HCT116 (cell line): ENCODE measurements around the gene PSMB9. TPM values are rescaled to one million over a fixed set of nuclear protein-coding genes. Genes with fewer than 3 reads are reported as not detected.

ENCODE experiments used
- ATAC-seq: fragments of 200-7000 bp; cut with Tn5 transposase; 2 replicates; pipeline ENCODE4 v1.9.1; 2020; ENCODE audit warnings: mild to moderate bottlenecking, moderate library complexity
- BruUV-seq: library from RNA; stranded (reverse); fragments of 400-500 nt; replicated peaks from 2 replicates; lab custom pipeline; 2021; lab: Mats Ljungman, UMichigan
- CTCF ChIA-PET: fragments of 300-600 bp; sonication (Branson Sonifier 250); formaldehyde crosslinking; loops from one replicate; lab custom pipeline; 2021; ENCODE audit warnings: antibody characterized with exemption; lab: Charles Lee
- POLR2A ChIA-PET: fragments of 300-600, 350-600 bp; sonication (Branson Sonifier 250); formaldehyde crosslinking; loops from one replicate; lab custom pipeline; 2021; ENCODE audit warnings: antibody characterized with exemption; lab: Charles Lee
- RAD21 ChIA-PET, 2 experiments: fragments of 300-600 bp; sonication (Branson Sonifier 250); formaldehyde crosslinking; loops; one replicate each; lab custom pipeline; 2023; ENCODE audit warnings: low total read pairs in 2 of 2; ENCODE audit not compliant: uncharacterized antibody in 2 of 2, unreplicated experiment in 2 of 2, low non-redundant PET in 1 of 2; lab: Charles Lee
- DNase-seq: peaks from one replicate; pipeline ENCODE4 v3.0.0-alpha.2; 2010; ENCODE audit warnings: low read depth, low spot score
- H2AFZ ChIP-seq: fragments of 200-600 bp; shearing (Covaris generic), sonication (generic); 2 replicates; pipeline ENCODE4 v1.6.1; 2017; ENCODE audit warnings: low read depth, mixed run types, mixed read lengths, antibody characterized with exemption, low read length; ENCODE audit not compliant: poor library complexity, severe bottlenecking
- H3K27ac ChIP-seq: 2 replicates; pipeline ENCODE4 v1.5.1; 2012; ENCODE audit warnings: low read depth, low read length
- H3K27me3 ChIP-seq: fragments of 200-600 bp; sonication (generic); 2 replicates; pipeline ENCODE4 v1.6.1; 2016; ENCODE audit warnings: mixed run types, low read length, mixed read lengths; ENCODE audit not compliant: insufficient read depth
- H3K36me3 ChIP-seq, 2 experiments: fragments of 200-500 bp in 1 of 2; fragments of 200-600 bp in 1 of 2; sonication (Bioruptor generic) in 1 of 2; sonication (generic) in 1 of 2; 2 replicates each; pipeline versions ENCODE4 v1.5.1 to v1.6.1; 2014 to 2016; ENCODE audit warnings: low read length in 2 of 2, inconsistent platforms in 1 of 2, mixed read lengths in 1 of 2, mixed run types in 1 of 2; ENCODE audit not compliant: insufficient read depth in 2 of 2, control insufficient read depth in 1 of 2
- H3K4me1 ChIP-seq, 2 experiments: fragments of 200-600 bp in 1 of 2; sonication (generic) in 1 of 2; 2 replicates each; pipeline versions ENCODE4 v1.5.1 to v1.6.1; 2012 to 2017; ENCODE audit warnings: low read length in 2 of 2, inconsistent platforms in 1 of 2, mild to moderate bottlenecking in 1 of 2, mixed read lengths in 1 of 2, mixed run types in 1 of 2, moderate library complexity in 1 of 2; ENCODE audit not compliant: insufficient read depth in 2 of 2, control insufficient read depth in 1 of 2
- H3K4me2 ChIP-seq: fragments of 200-600 bp; sonication (generic); 2 replicates; pipeline ENCODE4 v1.6.1; 2017; ENCODE audit warnings: mixed run types, low read length, mixed read lengths
- H3K4me3 ChIP-seq, 2 experiments: fragments of 200-600 bp in 1 of 2; sonication (generic) in 1 of 2; replicated peaks in 1 of 2; 2 replicates each; pipeline ENCODE4 v1.5.1; 2011 to 2016; ENCODE audit warnings: low read length in 2 of 2, control low read depth in 1 of 2, low read depth in 1 of 2, mild to moderate bottlenecking in 1 of 2, mixed read lengths in 1 of 2, mixed run types in 1 of 2
- H3K79me2 ChIP-seq: fragments of 200-600 bp; sonication (generic); 2 replicates; pipeline ENCODE4 v1.6.1; 2017; ENCODE audit warnings: mild to moderate bottlenecking, mixed run types, low read length, moderate library complexity, mixed read lengths; ENCODE audit not compliant: insufficient read depth
- H3K9ac ChIP-seq: fragments of 200-600 bp; sonication (generic); 2 replicates; pipeline ENCODE4 v1.6.1; 2016; ENCODE audit warnings: low read length, mixed read lengths
- H3K9me2 ChIP-seq: fragments of 200-600 bp; sonication (generic), shearing (Covaris generic); 2 replicates; pipeline ENCODE4 v1.6.1; 2017; ENCODE audit warnings: mixed run types, mild to moderate bottlenecking, moderate library complexity; ENCODE audit not compliant: insufficient read depth
- H3K9me3 ChIP-seq, 2 experiments: fragments of 200-500 bp in 1 of 2; fragments of 200-600 bp in 1 of 2; sonication (Bioruptor generic) in 1 of 2; sonication (generic) in 1 of 2; 2 replicates each; pipeline ENCODE4 v1.6.1; 2014 to 2017; ENCODE audit warnings: low read length in 2 of 2, mixed read lengths in 2 of 2, inconsistent platforms in 1 of 2, low read depth in 1 of 2, mild to moderate bottlenecking in 1 of 2, mixed run types in 1 of 2, moderate library complexity in 1 of 2; ENCODE audit not compliant: control insufficient read depth in 1 of 2, insufficient read depth in 1 of 2
- H4K20me1 ChIP-seq: fragments of 200-600 bp; sonication (generic), shearing (Covaris generic); 2 replicates; pipeline ENCODE4 v1.6.1; 2017; ENCODE audit warnings: mixed run types, mild to moderate bottlenecking, moderate library complexity; ENCODE audit not compliant: insufficient read depth
- EZH2phosphoT487 ChIP-seq: fragments of 200-600 bp; IDR thresholded peaks from 2 replicates; pipeline ENCODE4 v1.6.1; 2018; ENCODE audit warnings: antibody characterized with exemption, borderline replicate concordance
- FOSL1 ChIP-seq: IDR thresholded peaks from 2 replicates; pipeline ENCODE4 v1.6.1; 2012; ENCODE audit warnings: low read depth
- MAX ChIP-seq: IDR thresholded peaks from 2 replicates; pipeline ENCODE4 v1.6.1; 2012
- RAD21 ChIP-seq: IDR thresholded peaks from 2 replicates; pipeline ENCODE4 v1.6.1; 2012; ENCODE audit warnings: low read depth, mild to moderate bottlenecking
- SIN3A ChIP-seq: IDR thresholded peaks from 2 replicates; pipeline ENCODE4 v1.6.1; 2012; ENCODE audit warnings: low read depth
- TCF7L2 ChIP-seq: IDR thresholded peaks from 2 replicates; pipeline ENCODE4 v1.7.0; 2011; ENCODE audit warnings: borderline replicate concordance, inconsistent platforms; ENCODE audit not compliant: insufficient read depth, insufficient read length; ENCODE audit errors: extremely low read depth
- ZBTB33 ChIP-seq: IDR thresholded peaks from 2 replicates; pipeline ENCODE4 v1.6.1; 2011; ENCODE audit warnings: mild to moderate bottlenecking, low read length, moderate library complexity; ENCODE audit not compliant: insufficient replicate concordance; ENCODE audit errors: extremely low read depth
- ZFX ChIP-seq: fragments of 450-650 bp; IDR thresholded peaks from 2 replicates; pipeline ENCODE4 v1.6.1; 2017
- intact Hi-C: fragments of 100-400 bp; cut with micrococcal nuclease; formaldehyde crosslinking; loops from 2 replicates; pipeline ENCODE4 v1.10.0; 2022
- total RNA-seq: library from RNA; stranded (reverse); gene quantifications from one replicate; pipeline ENCODE4 v1.2.1, GENCODE V29; 2021; ENCODE audit not compliant: unreplicated experiment
- TF ChIP-seq, protein P1 (sequence below): IDR thresholded peaks from 2 replicates; pipeline ENCODE4 v1.6.1; 2012; ENCODE audit warnings: low read depth

The PSMB9 gene
- total RNA-seq, 1 experiment from 2014 or later, result 8.1 TPM

DNA sequence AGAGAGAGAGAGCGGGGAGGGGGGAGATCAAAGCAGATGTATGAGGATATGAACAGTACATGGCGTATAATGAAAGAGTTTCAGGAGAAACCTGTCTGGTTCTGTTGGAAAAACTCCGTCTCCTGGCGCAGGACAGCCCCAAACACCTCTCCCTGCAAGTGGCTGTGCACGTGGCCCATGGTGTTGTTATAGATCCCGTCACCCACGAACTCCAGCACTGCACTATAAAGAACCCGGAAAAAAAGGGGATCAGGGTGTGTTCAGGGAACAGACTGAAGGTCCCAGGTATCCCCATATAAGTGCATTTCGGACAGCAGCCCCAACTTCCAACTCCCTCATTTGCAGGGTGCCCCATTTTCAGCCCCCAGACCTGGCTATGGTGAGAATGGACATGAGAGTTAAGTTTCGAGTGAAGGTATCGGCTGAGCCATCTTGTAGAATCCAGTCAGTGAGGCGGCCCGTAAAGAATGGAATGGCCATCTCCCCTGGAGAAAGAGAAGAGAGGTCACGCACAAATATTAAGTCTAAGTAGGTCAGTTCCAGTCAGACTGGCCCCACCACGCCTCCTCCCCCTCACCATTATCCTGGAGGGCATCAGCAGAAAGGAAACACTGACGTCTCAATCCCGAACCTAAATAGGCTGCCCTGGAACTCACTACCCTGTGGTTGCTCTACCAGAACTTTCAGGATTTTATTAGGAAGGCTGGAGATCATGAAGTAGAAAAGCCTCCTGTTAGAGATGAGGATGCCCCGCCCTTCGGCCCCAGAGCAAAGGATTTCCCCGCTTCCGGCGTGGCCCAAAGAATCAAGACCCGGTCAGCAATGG, 1.8 kb upstream of the PSMB9 start:
- TSS peak; percentile 64 for BruUV-seq
- intact Hi-C loops, result no loop called here
- H3K9ac ChIP-seq, result peak overlapping the region; percentile 93

GRCh38 chr6:32852844-32853540, 1.0 kb upstream of the PSMB9 start:
- Histone ChIP-seq H3K4me1 (peaks cover 8 to 17% of the 10 kb centered on the region in 2 experiments; a peak in 3 of 4 replicates), H3K27ac (peak overlapping the region; percentile 84), H3K9me2 (no peaks in the 10 kb centered on the region), H3K27me3 (no peaks in the 10 kb centered on the region), H2AFZ (peak overlapping the region; percentile 91), H4K20me1 (no peaks in the 10 kb centered on the region), H3K79me2 (no peaks in the 10 kb centered on the region), H3K4me2 (peak overlapping the region; percentile 99), H3K9me3 (no peaks in the 10 kb centered on the region), H3K9ac (peak overlapping the region; percentile 93), H3K4me3 (peak overlapping the region; percentile 88 to 95), H3K36me3 (no peaks in the 10 kb centered on the region; a peak in 1 of 4 replicates)
- intact Hi-C loops, result no loop called here
- no TSS peak for BruUV-seq
- ChIA-PET POLR2A (interaction anchor here (1.2 to 3.5 kb wide), 3 partner anchors 8 to 119 kb away, joined by 12 to 25 read pairs (median 19); partner anchors contain the start of genes PSMB8 and TAP2), RAD21 (interaction anchor here (0.8 to 1.5 kb wide), 3 partner anchors 13 to 15 kb away, joined by 3 to 16 read pairs (median 3); partner anchors contain the start of gene TAP2 (in 2 of the 2)), CTCF (interaction anchor here (0.7 to 5.9 kb wide), 11 partner anchors 8 to 137 kb away, joined by 3 to 80 read pairs (median 5); partner anchors contain the start of genes HLA-DMA and TAP2)
- ATAC-seq, result peak; percentile 13
- DNase-seq, result no peak
- no peak for TF ChIP-seq TCF7L2
- TF ChIP-seq, protein P1, sequence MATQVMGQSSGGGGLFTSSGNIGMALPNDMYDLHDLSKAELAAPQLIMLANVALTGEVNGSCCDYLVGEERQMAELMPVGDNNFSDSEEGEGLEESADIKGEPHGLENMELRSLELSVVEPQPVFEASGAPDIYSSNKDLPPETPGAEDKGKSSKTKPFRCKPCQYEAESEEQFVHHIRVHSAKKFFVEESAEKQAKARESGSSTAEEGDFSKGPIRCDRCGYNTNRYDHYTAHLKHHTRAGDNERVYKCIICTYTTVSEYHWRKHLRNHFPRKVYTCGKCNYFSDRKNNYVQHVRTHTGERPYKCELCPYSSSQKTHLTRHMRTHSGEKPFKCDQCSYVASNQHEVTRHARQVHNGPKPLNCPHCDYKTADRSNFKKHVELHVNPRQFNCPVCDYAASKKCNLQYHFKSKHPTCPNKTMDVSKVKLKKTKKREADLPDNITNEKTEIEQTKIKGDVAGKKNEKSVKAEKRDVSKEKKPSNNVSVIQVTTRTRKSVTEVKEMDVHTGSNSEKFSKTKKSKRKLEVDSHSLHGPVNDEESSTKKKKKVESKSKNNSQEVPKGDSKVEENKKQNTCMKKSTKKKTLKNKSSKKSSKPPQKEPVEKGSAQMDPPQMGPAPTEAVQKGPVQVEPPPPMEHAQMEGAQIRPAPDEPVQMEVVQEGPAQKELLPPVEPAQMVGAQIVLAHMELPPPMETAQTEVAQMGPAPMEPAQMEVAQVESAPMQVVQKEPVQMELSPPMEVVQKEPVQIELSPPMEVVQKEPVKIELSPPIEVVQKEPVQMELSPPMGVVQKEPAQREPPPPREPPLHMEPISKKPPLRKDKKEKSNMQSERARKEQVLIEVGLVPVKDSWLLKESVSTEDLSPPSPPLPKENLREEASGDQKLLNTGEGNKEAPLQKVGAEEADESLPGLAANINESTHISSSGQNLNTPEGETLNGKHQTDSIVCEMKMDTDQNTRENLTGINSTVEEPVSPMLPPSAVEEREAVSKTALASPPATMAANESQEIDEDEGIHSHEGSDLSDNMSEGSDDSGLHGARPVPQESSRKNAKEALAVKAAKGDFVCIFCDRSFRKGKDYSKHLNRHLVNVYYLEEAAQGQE, result no peak
- TF ChIP-seq RAD21, result no peak
- TF ChIP-seq SIN3A, result no peak
- TF ChIP-seq ZBTB33, result no peak
- TF ChIP-seq FOSL1, result no peak
- no peak for TF ChIP-seq ZFX

More for the DNA sequence above, 1.8 kb upstream of the PSMB9 start:
- H3K9me3 ChIP-seq, result no peaks in the 10 kb centered on the region
- H3K4me2 ChIP-seq, result peak overlapping the region; percentile 99
- no peak overlapping the region for H2AFZ ChIP-seq
- ChIA-PET POLR2A (interaction anchor here (3.5 kb wide), 1 partner anchor 120 kb away, joined by 25 read pairs; no protein-coding TSS in a partner anchor), RAD21 (no interaction called here), CTCF (interaction anchor here (1.5 to 5.9 kb wide), 6 partner anchors 7 to 120 kb away, joined by 4 to 80 read pairs (median 8); partner anchors contain the start of gene TAP2)
- H3K4me3 ChIP-seq, result peak overlapping the region; percentile 88 to 95
- no peaks in the 10 kb centered on the region for H3K79me2 ChIP-seq
- TF ChIP-seq EZH2phosphoT487 (no peak), MAX (no peak), RAD21 (no peak)
- ATAC-seq (no peak), DNase-seq (no peak)
- H4K20me1 ChIP-seq, result no peaks in the 10 kb centered on the region
- no peaks in the 10 kb centered on the region; a peak in 1 of 4 replicates for H3K36me3 ChIP-seq
- no peaks in the 10 kb centered on the region for H3K9me2 ChIP-seq
- H3K27me3 ChIP-seq, result no peaks in the 10 kb centered on the region
- H3K4me1 ChIP-seq, result peaks cover 8 to 17% of the 10 kb centered on the region in 2 experiments; a peak in 3 of 4 replicates
- H3K27ac ChIP-seq, result peak overlapping the region; percentile 84
